Measurements from ENCODE around the gene SP100. TPM values are rescaled to one million over a fixed set of nuclear protein-coding genes. Genes with fewer than 3 reads are reported as not detected.
A peak's percentile ranks its signal among the peaks of the same experiment; 100 is the strongest.

SP100 gene
- total and polyA plus RNA-seq, 2 of the 13 experiments (the other 11 are each of a cell fraction or from before 2014, with no cell fraction given), result 12.6 to 16.5 TPM

DNA sequence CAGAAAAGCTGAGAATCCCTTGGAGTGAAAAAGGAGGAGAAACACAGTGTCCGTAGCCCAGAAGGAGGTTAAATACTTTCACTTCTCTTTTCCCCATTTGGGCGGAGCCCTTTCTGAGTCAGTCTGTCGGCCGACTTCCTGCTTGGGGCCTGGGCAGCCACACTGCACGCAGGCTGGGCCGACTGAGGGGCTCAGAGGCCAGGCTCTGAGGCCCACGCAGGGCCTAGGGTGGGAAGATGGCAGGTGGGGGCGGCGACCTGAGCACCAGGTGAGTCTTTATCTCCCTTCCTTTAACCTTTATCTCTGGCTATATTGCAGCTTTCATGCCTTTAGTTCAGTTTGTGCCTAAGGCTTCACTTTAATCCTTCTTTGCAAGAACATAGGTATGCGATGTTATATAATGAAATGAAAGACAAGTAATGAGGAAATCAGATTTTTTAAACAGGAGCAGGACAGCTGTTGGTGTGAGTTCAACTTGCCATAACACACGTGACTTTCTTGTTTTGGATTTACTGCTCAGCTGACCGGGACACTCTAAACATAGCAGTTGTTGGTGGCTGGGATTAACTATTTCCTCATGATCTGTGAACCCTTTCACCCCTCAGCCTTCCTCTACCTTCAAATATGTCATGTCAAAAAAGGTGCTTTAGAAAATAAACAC lies at the start of gene SP100 (continued):
- TF ChIP-seq ZNF225 (CRISPR knock-in tag; IDR thresholded peaks at IDR 0.05) (peak; percentile 69; the same call in 1 of the 2 replicates), ZNF549 (CRISPR knock-in tag; IDR thresholded peaks at IDR 0.05) (no peak), ETV5 (CRISPR knock-in tag; IDR thresholded peaks at IDR 0.05; ENCODE audit: borderline replicate concordance) (peak; percentile 78), DPF2 (CRISPR knock-in tag; IDR thresholded peaks at IDR 0.05; ENCODE audit: borderline replicate concordance, low read depth) (no peak), ZBTB1 (CRISPR knock-in tag; IDR thresholded peaks at IDR 0.05; ENCODE audit: borderline replicate concordance) (no peak), EHMT2 (IDR thresholded peaks at IDR 0.05; ENCODE audit: borderline replicate concordance, low read depth, low read length) (no peak), POLR2A (IDR thresholded peaks at IDR 0.05; ENCODE audit: insufficient read depth in 1 of 2, low read depth in 2 of 2, low read length in 2 of 2) (peak; percentile 69 to 74), ZNF672 (CRISPR knock-in tag; IDR thresholded peaks at IDR 0.05) (no peak), GPN1 (CRISPR knock-in tag; IDR thresholded peaks at IDR 0.05; ENCODE audit: borderline replicate concordance) (no peak), RCOR2 (CRISPR knock-in tag; IDR thresholded peaks at IDR 0.05) (no peak), ZNF720 (CRISPR knock-in tag; IDR thresholded peaks at IDR 0.05) (no peak), FLYWCH1 (CRISPR knock-in tag; IDR thresholded peaks at IDR 0.05) (no peak), PPARG (CRISPR knock-in tag; conservative IDR thresholded peaks at IDR 0.05) (no peak; the same call in 1 of the 2 replicates), ZNF547 (CRISPR knock-in tag; IDR thresholded peaks at IDR 0.05) (peak; percentile 45; the same call in 1 of the 2 replicates), ZNF251 (CRISPR knock-in tag; IDR thresholded peaks at IDR 0.05) (no peak), KAT7 (CRISPR knock-in tag; IDR thresholded peaks at IDR 0.05; ENCODE audit: borderline replicate concordance) (peak; percentile 93)
- TF ChIP-seq, protein P1, sequence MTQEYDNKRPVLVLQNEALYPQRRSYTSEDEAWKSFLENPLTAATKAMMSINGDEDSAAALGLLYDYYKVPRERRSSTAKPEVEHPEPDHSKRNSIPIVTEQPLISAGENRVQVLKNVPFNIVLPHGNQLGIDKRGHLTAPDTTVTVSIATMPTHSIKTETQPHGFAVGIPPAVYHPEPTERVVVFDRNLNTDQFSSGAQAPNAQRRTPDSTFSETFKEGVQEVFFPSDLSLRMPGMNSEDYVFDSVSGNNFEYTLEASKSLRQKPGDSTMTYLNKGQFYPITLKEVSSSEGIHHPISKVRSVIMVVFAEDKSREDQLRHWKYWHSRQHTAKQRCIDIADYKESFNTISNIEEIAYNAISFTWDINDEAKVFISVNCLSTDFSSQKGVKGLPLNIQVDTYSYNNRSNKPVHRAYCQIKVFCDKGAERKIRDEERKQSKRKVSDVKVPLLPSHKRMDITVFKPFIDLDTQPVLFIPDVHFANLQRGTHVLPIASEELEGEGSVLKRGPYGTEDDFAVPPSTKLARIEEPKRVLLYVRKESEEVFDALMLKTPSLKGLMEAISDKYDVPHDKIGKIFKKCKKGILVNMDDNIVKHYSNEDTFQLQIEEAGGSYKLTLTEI (CRISPR knock-in tag; conservative IDR thresholded peaks at IDR 0.05), result no peak
- TF ChIP-seq, protein P2, sequence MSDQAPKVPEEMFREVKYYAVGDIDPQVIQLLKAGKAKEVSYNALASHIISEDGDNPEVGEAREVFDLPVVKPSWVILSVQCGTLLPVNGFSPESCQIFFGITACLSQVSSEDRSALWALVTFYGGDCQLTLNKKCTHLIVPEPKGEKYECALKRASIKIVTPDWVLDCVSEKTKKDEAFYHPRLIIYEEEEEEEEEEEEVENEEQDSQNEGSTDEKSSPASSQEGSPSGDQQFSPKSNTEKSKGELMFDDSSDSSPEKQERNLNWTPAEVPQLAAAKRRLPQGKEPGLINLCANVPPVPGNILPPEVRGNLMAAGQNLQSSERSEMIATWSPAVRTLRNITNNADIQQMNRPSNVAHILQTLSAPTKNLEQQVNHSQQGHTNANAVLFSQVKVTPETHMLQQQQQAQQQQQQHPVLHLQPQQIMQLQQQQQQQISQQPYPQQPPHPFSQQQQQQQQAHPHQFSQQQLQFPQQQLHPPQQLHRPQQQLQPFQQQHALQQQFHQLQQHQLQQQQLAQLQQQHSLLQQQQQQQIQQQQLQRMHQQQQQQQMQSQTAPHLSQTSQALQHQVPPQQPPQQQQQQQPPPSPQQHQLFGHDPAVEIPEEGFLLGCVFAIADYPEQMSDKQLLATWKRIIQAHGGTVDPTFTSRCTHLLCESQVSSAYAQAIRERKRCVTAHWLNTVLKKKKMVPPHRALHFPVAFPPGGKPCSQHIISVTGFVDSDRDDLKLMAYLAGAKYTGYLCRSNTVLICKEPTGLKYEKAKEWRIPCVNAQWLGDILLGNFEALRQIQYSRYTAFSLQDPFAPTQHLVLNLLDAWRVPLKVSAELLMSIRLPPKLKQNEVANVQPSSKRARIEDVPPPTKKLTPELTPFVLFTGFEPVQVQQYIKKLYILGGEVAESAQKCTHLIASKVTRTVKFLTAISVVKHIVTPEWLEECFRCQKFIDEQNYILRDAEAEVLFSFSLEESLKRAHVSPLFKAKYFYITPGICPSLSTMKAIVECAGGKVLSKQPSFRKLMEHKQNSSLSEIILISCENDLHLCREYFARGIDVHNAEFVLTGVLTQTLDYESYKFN (CRISPR knock-in tag; conservative IDR thresholded peaks at IDR 0.05), result peak; percentile 52; the same call in 1 of the 2 replicates
- TF ChIP-seq, protein P3, sequence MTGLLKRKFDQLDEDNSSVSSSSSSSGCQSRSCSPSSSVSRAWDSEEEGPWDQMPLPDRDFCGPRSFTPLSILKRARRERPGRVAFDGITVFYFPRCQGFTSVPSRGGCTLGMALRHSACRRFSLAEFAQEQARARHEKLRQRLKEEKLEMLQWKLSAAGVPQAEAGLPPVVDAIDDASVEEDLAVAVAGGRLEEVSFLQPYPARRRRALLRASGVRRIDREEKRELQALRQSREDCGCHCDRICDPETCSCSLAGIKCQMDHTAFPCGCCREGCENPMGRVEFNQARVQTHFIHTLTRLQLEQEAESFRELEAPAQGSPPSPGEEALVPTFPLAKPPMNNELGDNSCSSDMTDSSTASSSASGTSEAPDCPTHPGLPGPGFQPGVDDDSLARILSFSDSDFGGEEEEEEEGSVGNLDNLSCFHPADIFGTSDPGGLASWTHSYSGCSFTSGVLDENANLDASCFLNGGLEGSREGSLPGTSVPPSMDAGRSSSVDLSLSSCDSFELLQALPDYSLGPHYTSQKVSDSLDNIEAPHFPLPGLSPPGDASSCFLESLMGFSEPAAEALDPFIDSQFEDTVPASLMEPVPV (CRISPR knock-in tag; IDR thresholded peaks at IDR 0.05), result peak; percentile 74; the same call in 1 of the 2 replicates
- TF ChIP-seq, protein P4, sequence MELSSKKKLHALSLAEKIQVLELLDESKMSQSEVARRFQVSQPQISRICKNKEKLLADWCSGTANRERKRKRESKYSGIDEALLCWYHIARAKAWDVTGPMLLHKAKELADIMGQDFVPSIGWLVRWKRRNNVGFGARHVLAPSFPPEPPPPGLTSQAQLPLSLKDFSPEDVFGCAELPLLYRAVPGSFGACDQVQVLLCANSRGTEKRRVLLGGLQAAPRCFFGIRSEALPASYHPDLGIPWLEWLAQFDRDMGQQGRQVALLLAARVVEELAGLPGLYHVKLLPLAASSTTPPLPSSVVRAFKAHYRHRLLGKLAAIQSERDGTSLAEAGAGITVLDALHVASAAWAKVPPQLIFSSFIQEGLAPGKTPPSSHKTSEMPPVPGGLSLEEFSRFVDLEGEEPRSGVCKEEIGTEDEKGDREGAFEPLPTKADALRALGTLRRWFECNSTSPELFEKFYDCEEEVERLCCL (CRISPR knock-in tag; IDR thresholded peaks at IDR 0.05; ENCODE audit: borderline replicate concordance), result peak; percentile 36; the same call in 1 of the 2 replicates
- TF ChIP-seq, protein P5, sequence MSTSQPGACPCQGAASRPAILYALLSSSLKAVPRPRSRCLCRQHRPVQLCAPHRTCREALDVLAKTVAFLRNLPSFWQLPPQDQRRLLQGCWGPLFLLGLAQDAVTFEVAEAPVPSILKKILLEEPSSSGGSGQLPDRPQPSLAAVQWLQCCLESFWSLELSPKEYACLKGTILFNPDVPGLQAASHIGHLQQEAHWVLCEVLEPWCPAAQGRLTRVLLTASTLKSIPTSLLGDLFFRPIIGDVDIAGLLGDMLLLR (CRISPR knock-in tag; IDR thresholded peaks at IDR 0.05), result no peak

All from HepG2 (cell line).